PC-9 (cell line): ENCODE data around the gene TJP2. TPM values are rescaled to one million over a fixed set of nuclear protein-coding genes. Genes with fewer than 3 reads are reported as not detected.

Experiments
- BruUV-seq: library from RNA; stranded (reverse); fragments of 400-500 nt; replicated peaks from 2 replicates; lab custom pipeline; 2021; lab: Mats Ljungman, UMichigan
- CTCF ChIA-PET: fragments of 300-600 bp; sonication (Branson Sonifier 250); formaldehyde crosslinking; loops from one replicate; lab custom pipeline; 2022; ENCODE audit warnings: antibody characterized with exemption; lab: Charles Lee
- POLR2A ChIA-PET: fragments of 300-600 bp; sonication (Branson Sonifier 250); formaldehyde crosslinking; loops from one replicate; lab custom pipeline; 2022; ENCODE audit warnings: antibody characterized with exemption; ENCODE audit not compliant: unreplicated experiment; lab: Charles Lee
- DNase-seq, 2 experiments: peaks; one replicate each; pipeline versions ENCODE4 v3.0.0 to v3.0.0-alpha.2; 2015 to 2022; ENCODE audit warnings: mixed read lengths in 1 of 2
- H2AFZ ChIP-seq: fragments of 200-600 bp; sonication (generic); 2 replicates; pipeline ENCODE4 v1.8.1; 2017; ENCODE audit warnings: antibody characterized with exemption
- H3F3A ChIP-seq: fragments of 200-600 bp; sonication (generic); 2 replicates; pipeline ENCODE4 v1.8.1; 2017; ENCODE audit warnings: antibody characterized with exemption, mild to moderate bottlenecking, low read depth; ENCODE audit not compliant: insufficient read depth
- H3K27ac ChIP-seq: fragments of 200-600 bp; sonication (generic); 2 replicates; pipeline ENCODE4 v1.6.1; 2016; ENCODE audit warnings: mixed run types
- H3K27me3 ChIP-seq: fragments of 200-600 bp; sonication (generic); 2 replicates; pipeline ENCODE4 v1.6.1; 2016; ENCODE audit warnings: low read depth, mixed run types; ENCODE audit not compliant: insufficient read depth
- H3K36me3 ChIP-seq: fragments of 200-600 bp; sonication (generic); 2 replicates; pipeline ENCODE4 v1.6.1; 2016; ENCODE audit warnings: low read depth, mixed run types
- H3K4me1 ChIP-seq: fragments of 200-600 bp; sonication (generic); replicated peaks from 2 replicates; pipeline ENCODE4 v1.6.1; 2016; ENCODE audit warnings: mixed run types; ENCODE audit not compliant: insufficient read depth
- H3K4me2 ChIP-seq: fragments of 200-600 bp; sonication (generic); 2 replicates; pipeline ENCODE4 v1.6.1; 2017; ENCODE audit warnings: mixed run types
- H3K4me3 ChIP-seq: fragments of 200-600 bp; sonication (generic); 2 replicates; pipeline ENCODE4 v1.6.1; 2016; ENCODE audit warnings: mixed run types
- H3K79me2 ChIP-seq: fragments of 200-600 bp; sonication (generic); 2 replicates; pipeline ENCODE4 v1.6.1; 2017; ENCODE audit warnings: low read depth, mixed run types
- H3K9me2 ChIP-seq: fragments of 200-600 bp; sonication (generic); 2 replicates; pipeline ENCODE4 v1.8.1; 2017; ENCODE audit warnings: mild to moderate bottlenecking; ENCODE audit not compliant: insufficient read depth
- H3K9me3 ChIP-seq: fragments of 200-600 bp; sonication (generic); 2 replicates; pipeline ENCODE4 v1.8.1; 2016; ENCODE audit warnings: low read depth; ENCODE audit not compliant: insufficient read depth
- H4K20me1 ChIP-seq: fragments of 200-600 bp; sonication (generic); 2 replicates; pipeline ENCODE4 v1.8.1; 2017; ENCODE audit not compliant: insufficient read depth
- CTCF ChIP-seq: fragments of 200-600 bp; sonication (generic); conservative IDR thresholded peaks from 2 replicates; pipeline ENCODE4 v1.6.1; 2017; ENCODE audit warnings: mixed run types, antibody characterized with exemption, mild to moderate bottlenecking, moderate library complexity
- EZH2 ChIP-seq: fragments of 200-600 bp; sonication (generic); IDR thresholded peaks from 2 replicates; pipeline ENCODE4 v1.8.0; 2017; ENCODE audit warnings: antibody characterized with exemption, low read depth
- intact Hi-C: fragments of 100-400 bp; cut with micrococcal nuclease; formaldehyde crosslinking; loops from one replicate; pipeline ENCODE4 v1.10.0; 2022; ENCODE audit not compliant: unreplicated experiment
- total RNA-seq: library from RNA; stranded (reverse); gene quantifications from 2 replicates; pipeline ENCODE4 v1.2.3, GENCODE V29; 2021

The TJP2 gene
- total RNA-seq, 1 experiment from 2014 or later, result 143 TPM

DNA sequence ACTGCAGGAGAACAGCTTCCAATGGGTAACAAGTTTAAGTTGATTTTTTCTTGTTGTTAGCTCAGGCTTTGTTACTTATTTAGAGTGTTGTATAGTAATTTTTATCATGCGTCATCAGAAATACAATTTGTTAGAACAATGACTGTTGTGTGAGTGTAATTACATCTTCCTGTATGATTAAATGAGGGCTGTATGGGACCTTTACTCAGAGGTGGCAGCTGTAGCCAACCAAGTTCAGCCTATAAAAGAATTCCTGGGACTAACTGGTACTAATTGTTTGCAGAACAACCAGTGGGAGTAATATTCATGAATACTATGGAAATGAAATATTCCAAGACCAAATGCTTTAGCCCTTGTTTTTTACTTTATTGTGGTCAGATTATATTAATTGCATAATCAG is 30.8 kb upstream of the TJP2 start:
- BruUV-seq, result no TSS peak
- Histone ChIP-seq H2AFZ (no peak overlapping the region), H3K4me3 (no peak overlapping the region), H3F3A (no peaks in the 10 kb centered on the region), H3K79me2 (peaks cover 83% of the 10 kb centered on the region), H3K4me1 (no peaks in the 10 kb centered on the region), H3K9me3 (no peaks in the 10 kb centered on the region), H3K27me3 (no peaks in the 10 kb centered on the region), H3K9me2 (no peaks in the 10 kb centered on the region), H3K27ac (no peak overlapping the region), H4K20me1 (0 out of 2 replicates have a peak, but pooled peaks cover 3% of the 10 kb centered on the region), H3K36me3 (no peaks in the 10 kb centered on the region), H3K4me2 (no peak overlapping the region)
- TF ChIP-seq CTCF (no peak), EZH2 (no peak)
- ChIA-PET POLR2A (interaction anchor here (0.6 kb wide), 1 partner anchor 37 kb away, joined by 3 read pairs; no protein-coding TSS in a partner anchor), CTCF (no interaction called here)
- intact Hi-C loops, result no loop called here
- DNase-seq, result no peak

- H3K9me3 ChIP-seq, result no peaks in the 10 kb centered on the region
- H2AFZ ChIP-seq, result no peak overlapping the region
- H3K27me3 ChIP-seq, result no peaks in the 10 kb centered on the region
- no peaks in the 10 kb centered on the region for H3F3A ChIP-seq
- no peaks in the 10 kb centered on the region for H3K36me3 ChIP-seq
- no peak overlapping the region for H3K4me3 ChIP-seq
- DNase-seq, result no peak
- POLR2A ChIA-PET, result no interaction called here
- H3K9me2 ChIP-seq, result no peaks in the 10 kb centered on the region
- H4K20me1 ChIP-seq, result 0 out of 2 replicates have a peak, but pooled peaks cover 3% of the 10 kb centered on the region
- TF ChIP-seq EZH2, result no peak
- TF ChIP-seq CTCF, result no peak
- peaks cover 68% of the 10 kb centered on the region for H3K79me2 ChIP-seq
- H3K27ac ChIP-seq, result no peak overlapping the region
- BruUV-seq, result no TSS peak
- CTCF ChIA-PET, result interaction anchor here (0.6 kb wide), 2 partner anchors 12 to 34 kb away, joined by 4 to 14 read pairs; no protein-coding TSS in a partner anchor
- intact Hi-C loops, result no loop called here
- H3K4me2 ChIP-seq, result no peak overlapping the region
- no peaks in the 10 kb centered on the region for H3K4me1 ChIP-seq
These were observed 28.8 kb upstream of the TJP2 start for GRCh38 chr9:69145144-69145715.

- no peaks in the 10 kb centered on the region for H3K9me3 ChIP-seq
- H3K4me2 ChIP-seq, result no peak overlapping the region
- H3F3A ChIP-seq, result no peaks in the 10 kb centered on the region
- peaks cover 1% of the 10 kb centered on the region; the same call in 1 of the 2 replicates for H4K20me1 ChIP-seq
- DNase-seq, result no peak
- TF ChIP-seq EZH2 (no peak), CTCF (no peak)
- H3K27ac ChIP-seq, result no peak overlapping the region
- H3K4me1 ChIP-seq, result no peaks in the 10 kb centered on the region
- peaks cover 6% of the 10 kb centered on the region; the same call in 1 of the 2 replicates for H3K36me3 ChIP-seq
- H3K79me2 ChIP-seq, result peaks cover 62% of the 10 kb centered on the region
- no peak overlapping the region for H2AFZ ChIP-seq
- ChIA-PET CTCF (no interaction called here), POLR2A (no interaction called here)
- H3K4me3 ChIP-seq, result no peak overlapping the region
- no TSS peak for BruUV-seq
- intact Hi-C loops, result no loop called here
- H3K9me2 ChIP-seq, result no peaks in the 10 kb centered on the region
- H3K27me3 ChIP-seq, result no peaks in the 10 kb centered on the region
These were observed 26.8 kb upstream of the TJP2 start for GRCh38 chr9:69147041-69147834.
